GM12801 (cell line): ENCODE results near the gene CCDC57.

Experiments
- CTCF ChIP-seq: IDR thresholded peaks from one replicate; pipeline ENCODE4 v1.5.1; 2011; ENCODE audit warnings: control low read depth; ENCODE audit not compliant: insufficient read length; ENCODE audit errors: extremely low read depth

Gene CCDC57

GRCh38 chr17:82218349-82219075, 5.9 kb upstream of the CCDC57 start:
- TF ChIP-seq CTCF = no peak

GRCh38 chr17:82217530-82218204, 5.0 kb upstream of the CCDC57 start:
- TF ChIP-seq CTCF = no peak

GRCh38 chr17:82217120-82217529, 4.5 kb upstream of the CCDC57 start:
- TF ChIP-seq CTCF = no peak

- no peak for TF ChIP-seq CTCF
Observed at GRCh38 chr17:82216301-82217119, 3.9 kb upstream of the CCDC57 start.

GRCh38 chr17:82215972-82216300, 3.3 kb upstream of the CCDC57 start:
- TF ChIP-seq CTCF = no peak

GRCh38 chr17:82215095-82215971, 2.7 kb upstream of the CCDC57 start:
- TF ChIP-seq CTCF = no peak
